DOHH2 (cell line): Measurements from ENCODE around the gene DNA2.
"Not testable (repeated sequence)": the region's sequence is repeated elsewhere in the genome, so short reads cannot be mapped to it uniquely, and the experiment has no call there.

Source experiments
- H3F3A ChIP-seq: fragments of 200-600 bp; sonication (generic), shearing (Covaris generic); 2 replicates; pipeline ENCODE4 v1.6.0; 2016; ENCODE audit warnings: antibody characterized with exemption, mild to moderate bottlenecking; ENCODE audit not compliant: control insufficient read depth, insufficient read depth
- H3K27ac ChIP-seq: fragments of 200-600 bp; sonication (generic); 2 replicates; pipeline ENCODE4 v1.5.1; 2014; ENCODE audit warnings: low read depth, mild to moderate bottlenecking, low read length, moderate library complexity
- H3K27me3 ChIP-seq: fragments of 200-600 bp; sonication (generic); 2 replicates; pipeline ENCODE4 v1.6.1; 2014; ENCODE audit warnings: mild to moderate bottlenecking, low read length, mixed read lengths; ENCODE audit not compliant: control insufficient read depth
- H3K36me3 ChIP-seq: fragments of 200-600 bp; sonication (generic); 2 replicates; pipeline ENCODE4 v1.6.1; 2014; ENCODE audit warnings: mild to moderate bottlenecking, low read length, moderate library complexity, mixed read lengths; ENCODE audit not compliant: control insufficient read depth
- H3K4me1 ChIP-seq: fragments of 200-600 bp; sonication (generic); 2 replicates; pipeline ENCODE4 v1.6.1; 2014; ENCODE audit warnings: mild to moderate bottlenecking, low read length, mixed read lengths; ENCODE audit not compliant: control insufficient read depth
- H3K4me2 ChIP-seq: fragments of 200-600 bp; sonication (generic); 2 replicates; pipeline ENCODE4 v1.6.0; 2014; ENCODE audit warnings: mild to moderate bottlenecking, low read length, moderate library complexity
- H3K4me3 ChIP-seq: fragments of 200-600 bp; sonication (generic); 2 replicates; pipeline ENCODE4 v1.5.1; 2014; ENCODE audit warnings: mild to moderate bottlenecking, low read length, mixed read lengths
- H3K79me2 ChIP-seq: fragments of 200-600 bp; sonication (generic); 2 replicates; pipeline ENCODE4 v1.6.1; 2014; ENCODE audit warnings: mild to moderate bottlenecking, low read length, mixed read lengths; ENCODE audit not compliant: control insufficient read depth
- H3K9me2 ChIP-seq: fragments of 200-600 bp; sonication (generic); replicated peaks from 2 replicates; pipeline ENCODE4 v1.6.1; 2014; ENCODE audit warnings: mild to moderate bottlenecking, low read length, mixed read lengths; ENCODE audit not compliant: control insufficient read depth
- H3K9me3 ChIP-seq: fragments of 200-600 bp; sonication (generic); 2 replicates; pipeline ENCODE4 v1.6.1; 2014; ENCODE audit warnings: antibody characterized with exemption, low read length, mixed read lengths; ENCODE audit not compliant: control insufficient read depth, insufficient read depth
- H4K20me1 ChIP-seq: fragments of 200-600 bp; sonication (generic); 2 replicates; pipeline ENCODE4 v1.6.0; 2014; ENCODE audit warnings: low read depth, mild to moderate bottlenecking, antibody characterized with exemption, low read length, moderate library complexity; ENCODE audit not compliant: control insufficient read depth, insufficient read depth
- CTCF ChIP-seq: fragments of 200-600 bp; sonication (generic); IDR thresholded peaks from one replicate; pipeline ENCODE4 v1.5.1; 2014; ENCODE audit warnings: antibody characterized with exemption, mild to moderate bottlenecking, low read depth, low read length; ENCODE audit not compliant: poor library complexity, severe bottlenecking
- EZH2phosphoT487 ChIP-seq: fragments of 200-600 bp; sonication (generic); IDR thresholded peaks from 2 replicates; pipeline ENCODE4 v1.6.1; 2017; ENCODE audit warnings: borderline replicate concordance, mild to moderate bottlenecking, antibody characterized with exemption, low read length, moderate library complexity, mixed read lengths

DNA2 gene

GRCh38 chr10:68469838-68470237 lies 1.9 kb downstream of the DNA2 start:
- Histone ChIP-seq H3K4me3 (peak overlapping the region; percentile 80), H3K4me2 (peak overlapping the region; percentile 59), H4K20me1 (peaks cover 4% of the 10 kb centered on the region; the same call in 1 of the 2 replicates), H3K36me3 (peaks cover 63% of the 10 kb centered on the region), H3F3A (peaks cover 4% of the 10 kb centered on the region; the same call in 1 of the 2 replicates), H3K4me1 (peaks cover 19% of the 10 kb centered on the region), H3K27ac (no peak overlapping the region), H3K27me3 (no peaks in the 10 kb centered on the region), H3K9me2 (no peaks in the 10 kb centered on the region), H3K79me2 (peaks cover 60% of the 10 kb centered on the region), H3K9me3 (no peaks in the 10 kb centered on the region)
- TF ChIP-seq CTCF, result no peak
- no peak for TF ChIP-seq EZH2phosphoT487

- not testable (repeated sequence) for H3K4me3 ChIP-seq, H3K9me2 ChIP-seq, H3K4me2 ChIP-seq, H3K27ac ChIP-seq, H3F3A ChIP-seq, H3K9me3 ChIP-seq, H3K4me1 ChIP-seq, H4K20me1 ChIP-seq, H3K27me3 ChIP-seq
- peaks cover 59% of the 10 kb centered on the region for H3K79me2 ChIP-seq
- peaks cover 92% of the 10 kb centered on the region for H3K36me3 ChIP-seq
Measured at GRCh38 chr10:68464729-68465128, 7.0 kb downstream of the DNA2 start.

GRCh38 chr10:68463365-68464093 lies 8.2 kb downstream of the DNA2 start:
- peaks cover 90% of the 10 kb centered on the region for H3K36me3 ChIP-seq
- no peak for TF ChIP-seq EZH2phosphoT487
- no peak for TF ChIP-seq CTCF
- H3K4me2 ChIP-seq, result no peak overlapping the region
- H3K9me3 ChIP-seq, result no peaks in the 10 kb centered on the region
- no peak overlapping the region for H3K27ac ChIP-seq
- no peaks in the 10 kb centered on the region for H3K4me1 ChIP-seq
- peaks cover 54% of the 10 kb centered on the region for H3K79me2 ChIP-seq
- no peak overlapping the region for H3K4me3 ChIP-seq
- no peaks in the 10 kb centered on the region for H3F3A ChIP-seq
- no peaks in the 10 kb centered on the region for H4K20me1 ChIP-seq
- no peaks in the 10 kb centered on the region for H3K9me2 ChIP-seq
- no peaks in the 10 kb centered on the region for H3K27me3 ChIP-seq

- H3K4me1 ChIP-seq, result no peaks in the 10 kb centered on the region
- H3K4me3 ChIP-seq, result no peak overlapping the region
- peaks cover 44% of the 10 kb centered on the region for H3K79me2 ChIP-seq
- H3K27me3 ChIP-seq, result no peaks in the 10 kb centered on the region
- peaks cover 87% of the 10 kb centered on the region for H3K36me3 ChIP-seq
- H3K4me2 ChIP-seq, result no peak overlapping the region
- H3K9me3 ChIP-seq, result no peaks in the 10 kb centered on the region
- no peaks in the 10 kb centered on the region for H4K20me1 ChIP-seq
- H3F3A ChIP-seq, result no peaks in the 10 kb centered on the region
- H3K27ac ChIP-seq, result no peak overlapping the region
- no peaks in the 10 kb centered on the region for H3K9me2 ChIP-seq
- TF ChIP-seq CTCF (no peak), EZH2phosphoT487 (no peak)
Measured at GRCh38 chr10:68462536-68462935, 9.2 kb downstream of the DNA2 start.
